Skin epidermis (tissue), 12 donors: ENCODE results near the gene GAST.
"Not testable (repeated sequence)": the region's sequence is repeated elsewhere in the genome, so short reads cannot be mapped to it uniquely, and the experiment has no call there.

Experiments used
- H3K27ac ChIP-seq, 21 experiments: fragments of 200-600 bp; sonication (generic) in 11 of 21; one replicate each; pipeline ENCODE4 v1.5.0; 2020; ENCODE audit warnings: mild to moderate bottlenecking in 3 of 21, inconsistent platforms in 2 of 21, moderate library complexity in 2 of 21
- H3K4me3 ChIP-seq, 7 experiments: fragments of 200-600 bp; sonication (generic) in 2 of 7; one replicate each; pipeline ENCODE4 v1.5.0; 2020; ENCODE audit warnings: inconsistent platforms in 2 of 7, mild to moderate bottlenecking in 2 of 7, moderate library complexity in 1 of 7

GAST gene, protein sequence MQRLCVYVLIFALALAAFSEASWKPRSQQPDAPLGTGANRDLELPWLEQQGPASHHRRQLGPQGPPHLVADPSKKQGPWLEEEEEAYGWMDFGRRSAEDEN

DNA sequence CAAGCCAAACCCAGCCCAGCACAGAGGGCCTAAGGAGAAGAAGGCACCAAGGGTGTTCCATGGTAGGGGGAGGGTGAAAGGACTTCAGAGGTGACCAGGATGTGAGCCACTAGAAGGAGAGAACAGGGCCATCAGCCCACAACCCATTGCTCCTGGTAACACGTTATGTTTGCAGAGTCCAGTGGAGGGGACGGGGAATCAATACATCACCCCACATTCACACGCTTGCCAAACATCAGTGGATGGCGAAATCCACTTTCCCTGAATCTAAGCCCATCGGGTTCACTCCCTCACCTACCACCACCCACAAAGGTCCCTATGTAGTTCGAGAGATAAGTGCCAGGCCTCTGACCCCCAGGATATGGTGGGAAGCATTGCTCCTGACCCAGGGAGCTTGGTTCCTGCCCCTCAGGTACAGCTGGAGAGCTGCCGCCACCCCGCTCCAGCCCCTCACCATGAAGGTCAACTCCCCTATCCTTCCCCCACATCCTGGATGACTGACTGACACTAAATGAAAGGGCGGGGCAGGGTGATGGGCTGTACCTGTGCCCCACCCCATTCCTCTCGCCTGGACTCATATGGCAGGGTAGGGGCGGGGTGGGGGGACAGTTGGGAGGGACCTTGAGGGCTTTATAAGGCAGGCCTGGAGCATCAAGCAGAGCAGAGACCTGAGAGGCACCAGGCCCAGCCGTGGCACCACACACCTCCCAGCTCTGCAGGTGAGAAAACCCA lies at the start of gene GAST:
GAST (plus strand) TSS at position 663 of the 732 bp plus-strand sequence. CDS start 3,106 bp downstream, outside the sequence.
- no peak within 1 kb of the TSS for H3K27ac ChIP-seq
- no peak within 1 kb of the TSS for H3K4me3 ChIP-seq

DNA sequence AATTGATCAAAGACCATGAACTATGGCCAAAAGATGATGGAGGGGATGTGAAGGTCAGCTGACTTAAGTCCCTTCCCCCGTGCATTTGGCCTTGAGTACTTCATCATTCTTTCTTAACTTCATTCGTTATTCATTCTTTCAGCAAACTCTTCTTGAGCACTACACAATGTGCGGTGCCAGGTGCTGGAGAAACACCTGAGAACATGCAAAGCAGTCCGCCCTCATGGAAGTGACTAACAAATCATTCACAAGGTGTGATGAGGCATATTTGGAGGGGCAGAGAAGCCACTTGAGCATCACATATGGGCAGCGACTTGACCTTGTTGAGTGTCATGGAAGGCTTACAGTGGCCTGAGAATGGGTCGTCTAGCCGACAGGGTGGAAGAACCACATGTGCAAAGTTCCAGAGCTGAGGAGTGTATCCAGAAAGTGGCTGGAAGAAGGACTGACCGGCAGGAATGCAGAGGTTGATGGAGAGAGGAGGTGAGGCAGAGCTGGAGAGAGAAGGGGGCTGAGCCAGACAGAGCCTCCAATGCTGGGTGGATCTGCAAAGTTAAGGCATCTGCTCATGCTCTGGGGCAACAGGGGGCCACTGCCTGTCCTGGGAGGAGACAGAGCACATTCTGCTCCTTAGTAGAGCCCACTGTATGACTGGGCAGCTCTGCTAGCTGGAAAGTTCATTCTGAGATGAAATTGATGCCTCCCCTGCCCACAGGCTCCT lies 48.5 kb upstream of the GAST start:
- H3K27ac ChIP-seq = peak overlapping the region in 19 of 21 experiments; percentile 41 to 98 (median 85)
- peak overlapping the region in 2 of 7 experiments; percentile 4 to 51 for H3K4me3 ChIP-seq

- H3K27ac ChIP-seq = peak overlapping the region in 19 of 21 experiments; percentile 41 to 98 (median 80)
These were observed 48.0 kb upstream of the GAST start for GRCh38 chr17:41664172-41664457.

DNA sequence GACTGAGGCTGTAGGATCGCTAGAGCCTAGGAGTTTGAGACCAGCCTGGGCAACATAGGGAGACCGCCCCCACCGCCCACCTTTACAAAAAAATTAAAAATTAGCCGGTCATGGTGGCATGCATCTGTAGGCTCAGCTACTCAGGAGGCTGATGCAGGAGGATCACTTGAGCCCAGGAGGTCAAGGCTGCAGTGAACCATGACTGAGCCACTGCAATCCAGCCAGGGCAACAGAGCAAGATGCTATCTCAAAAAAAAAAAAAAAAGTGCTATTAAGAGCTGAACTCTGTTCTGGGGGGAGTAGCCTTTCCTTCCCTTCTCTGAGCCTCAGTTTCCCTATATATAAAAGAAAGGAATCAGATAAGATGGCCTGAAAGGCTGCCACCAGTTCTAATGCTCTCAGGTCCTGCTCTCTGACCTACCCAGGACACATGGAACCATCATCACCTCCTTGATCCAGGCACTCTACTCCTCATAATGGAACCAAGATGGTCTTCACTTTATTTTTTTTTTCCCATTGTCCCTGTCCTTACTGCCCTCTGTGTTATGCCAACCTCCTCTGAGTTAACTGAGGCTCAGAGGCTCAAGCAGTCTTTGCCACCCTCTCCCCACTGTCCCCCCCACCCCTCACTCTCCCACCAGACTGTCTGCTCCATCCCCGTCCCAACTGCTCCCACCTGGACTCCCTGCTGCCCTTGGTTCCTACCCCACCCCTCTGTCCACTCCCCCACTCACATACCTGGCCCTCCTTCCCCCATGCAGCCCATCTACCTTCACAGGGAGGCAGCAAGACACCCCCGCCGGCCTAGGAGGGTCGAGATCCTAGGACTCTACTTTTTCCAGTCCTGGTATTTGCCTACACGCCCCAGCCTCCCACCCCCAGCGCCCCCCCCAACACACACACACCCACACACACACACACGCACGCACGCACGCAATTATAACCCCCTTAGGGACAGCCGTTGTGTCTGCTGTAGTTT lies 47.3 kb upstream of the GAST start:
- H3K27ac ChIP-seq = peak overlapping the region; percentile 39 to 98 (median 85)

More at GRCh38 chr17:41664172-41664457, 48.0 kb upstream of the GAST start:
- H3K4me3 ChIP-seq = peak overlapping the region in 1 of 7 experiments; percentile 51

DNA sequence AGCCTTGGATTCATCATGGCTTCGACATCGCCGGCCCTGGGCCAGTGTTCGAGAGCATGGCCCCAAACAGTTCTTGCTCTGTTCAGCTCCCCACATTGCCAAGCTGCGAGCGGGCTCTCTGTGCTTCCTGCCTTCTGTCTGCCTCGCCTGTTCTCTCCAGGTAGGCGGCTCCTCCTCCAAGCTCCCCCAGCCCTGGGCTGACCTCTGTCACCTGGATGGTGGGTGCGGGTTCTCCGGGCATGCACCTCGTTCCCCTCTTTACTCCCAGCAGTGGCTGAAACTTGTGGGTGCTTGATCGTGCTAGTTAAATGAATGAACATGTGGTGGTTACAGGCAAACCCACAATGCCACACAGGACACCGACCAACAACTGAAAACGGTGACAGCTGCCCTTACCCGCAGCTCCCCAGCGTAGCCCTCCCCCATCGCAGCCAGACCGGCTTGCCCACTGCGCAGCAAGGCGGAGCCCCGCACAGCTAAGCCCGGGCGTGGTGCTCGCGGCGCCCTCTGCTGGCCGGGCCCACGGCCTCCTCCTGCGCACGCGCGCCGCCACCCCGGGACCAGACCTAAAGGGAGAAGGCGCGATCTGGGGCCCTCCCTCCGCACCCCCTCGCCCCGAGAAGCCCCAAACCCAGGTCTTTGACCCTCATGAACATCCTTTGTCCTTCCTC lies 46.4 kb upstream of the GAST start:
- Histone ChIP-seq H3K27ac (peak overlapping the region; percentile 39 to 98 (median 85)), H3K4me3 (peak overlapping the region; percentile 19 to 51 (median 34))

More for the DNA sequence above, 47.3 kb upstream of the GAST start:
- peak overlapping the region in 6 of 7 experiments; percentile 29 to 51 (median 34) for H3K4me3 ChIP-seq

DNA sequence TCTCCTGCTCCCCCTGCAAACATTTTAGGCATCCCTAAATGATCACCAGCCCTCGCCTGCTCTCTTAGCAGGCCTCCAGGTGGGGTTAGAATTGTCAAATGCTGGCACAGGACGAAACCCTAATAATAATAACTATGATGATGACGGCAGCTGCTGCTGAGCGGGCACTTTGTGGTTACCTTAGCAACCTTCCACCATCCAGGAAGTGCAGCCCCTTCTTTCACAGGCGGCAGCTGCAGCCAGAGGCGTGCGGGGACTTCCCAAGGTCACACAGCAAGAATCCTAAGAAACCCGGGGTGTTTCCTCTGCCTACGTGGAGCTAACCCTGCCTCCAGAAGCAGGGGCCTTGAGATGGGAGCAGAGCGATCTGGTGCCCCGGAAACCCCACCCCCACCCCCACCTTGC lies 45.9 kb upstream of the GAST start:
- peak overlapping the region; percentile 24 to 51 (median 34) for H3K4me3 ChIP-seq
- H3K27ac ChIP-seq = peak overlapping the region; percentile 40 to 98 (median 85)

GRCh38 chr17:41666708-41667279 lies 45.3 kb upstream of the GAST start:
- peak overlapping the region; percentile 24 to 51 (median 34) for H3K4me3 ChIP-seq
- H3K27ac ChIP-seq = peak overlapping the region; percentile 40 to 98 (median 85)

DNA sequence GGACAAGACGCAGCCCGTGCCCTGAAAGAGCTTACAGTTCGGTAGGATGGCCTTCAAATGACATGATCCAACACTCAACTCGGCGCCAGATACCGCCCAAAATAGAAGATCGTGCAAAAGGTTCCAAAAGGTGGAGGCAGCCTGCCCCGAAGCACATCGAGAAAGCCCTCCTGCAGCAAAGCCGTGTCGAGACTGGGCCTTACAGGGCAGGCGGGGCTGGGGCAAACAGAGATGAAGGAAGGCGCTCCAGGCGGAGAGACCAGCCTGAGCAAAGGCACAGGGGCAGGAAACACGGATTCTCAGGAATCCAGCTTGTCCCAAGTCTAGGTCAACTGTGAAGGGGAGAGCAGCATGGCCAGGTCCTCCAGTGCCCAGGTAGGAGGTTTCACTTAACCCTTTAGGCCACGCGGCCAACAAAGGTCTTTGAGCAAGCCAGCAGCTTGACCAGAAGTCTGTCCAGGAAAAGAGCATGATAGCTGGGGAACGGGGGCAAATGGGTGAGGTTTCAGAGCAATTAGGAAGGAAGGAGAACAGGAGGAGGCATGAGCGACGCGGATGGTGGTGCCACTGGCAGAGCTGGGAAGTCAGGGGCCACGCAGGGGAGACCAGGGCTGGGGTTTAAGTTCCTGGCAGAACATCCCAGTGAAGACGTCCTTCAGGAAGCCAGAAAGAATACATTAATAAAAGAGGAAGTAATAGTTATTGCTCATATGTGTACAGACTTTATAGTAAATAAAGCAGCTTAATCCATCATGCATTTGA lies 44.7 kb upstream of the GAST start:
- H3K4me3 ChIP-seq = peak overlapping the region in 1 of 7 experiments; percentile 51
- peak overlapping the region in 15 of 21 experiments; percentile 20 to 97 (median 86) for H3K27ac ChIP-seq

DNA sequence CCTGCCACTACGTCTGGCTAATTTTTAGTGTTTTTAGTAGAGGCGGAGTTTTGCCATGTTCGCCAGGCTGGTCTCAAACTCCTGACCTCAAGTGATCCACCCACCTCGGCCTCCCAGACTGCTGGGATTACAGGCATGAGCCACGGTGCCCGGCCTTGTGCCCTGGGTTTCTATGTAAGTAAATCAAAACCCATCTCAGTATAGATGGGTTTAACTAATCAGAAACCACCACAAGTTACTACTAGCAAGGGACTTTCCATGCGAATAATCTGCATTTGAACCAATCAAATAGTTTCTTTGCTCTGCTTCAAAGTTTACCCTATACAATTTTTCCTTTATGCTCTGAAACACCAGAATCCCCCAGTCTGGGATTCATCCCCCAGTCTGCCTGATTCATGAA lies 40.0 kb upstream of the GAST start:
- no peak overlapping the region for H3K4me3 ChIP-seq
- H3K27ac ChIP-seq = no peak overlapping the region

- peak overlapping the region in 2 of 21 experiments; percentile 25 to 55 for H3K27ac ChIP-seq
- H3K4me3 ChIP-seq = not testable (repeated sequence)
These were observed 36.7 kb upstream of the GAST start for GRCh38 chr17:41675157-41676057.

DNA sequence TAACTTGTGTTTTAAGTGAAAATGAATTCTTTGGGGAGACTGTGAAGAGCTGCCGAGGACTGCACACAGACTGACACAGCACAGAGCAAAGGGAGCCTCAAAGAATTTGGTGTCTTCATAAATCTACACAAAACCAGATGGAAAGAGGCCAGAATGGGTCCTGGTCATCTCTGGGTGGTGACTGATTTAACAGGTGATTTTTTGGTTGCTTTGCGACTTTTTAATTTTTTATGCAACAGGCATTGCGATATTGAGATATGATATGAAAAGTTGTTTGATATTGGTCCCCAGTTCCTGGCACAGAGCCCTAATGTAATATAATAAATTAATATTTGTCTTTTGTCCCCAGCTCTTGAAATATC lies 36.1 kb upstream of the GAST start:
- Histone ChIP-seq H3K27ac (peak overlapping the region in 2 of 21 experiments; percentile 25 to 55), H3K4me3 (no peak overlapping the region)

- H3K4me3 ChIP-seq = peak overlapping the region; percentile 2 to 29 (median 16)
- peak overlapping the region in 20 of 21 experiments; percentile 60 to 95 (median 84) for H3K27ac ChIP-seq
These were observed 33.7 kb upstream of the GAST start for GRCh38 chr17:41678411-41678906.

GRCh38 chr17:41678907-41679739 lies 33.0 kb upstream of the GAST start:
- Histone ChIP-seq H3K27ac (peak overlapping the region in 20 of 21 experiments; percentile 60 to 95 (median 84)), H3K4me3 (peak overlapping the region; percentile 2 to 29 (median 16))

DNA sequence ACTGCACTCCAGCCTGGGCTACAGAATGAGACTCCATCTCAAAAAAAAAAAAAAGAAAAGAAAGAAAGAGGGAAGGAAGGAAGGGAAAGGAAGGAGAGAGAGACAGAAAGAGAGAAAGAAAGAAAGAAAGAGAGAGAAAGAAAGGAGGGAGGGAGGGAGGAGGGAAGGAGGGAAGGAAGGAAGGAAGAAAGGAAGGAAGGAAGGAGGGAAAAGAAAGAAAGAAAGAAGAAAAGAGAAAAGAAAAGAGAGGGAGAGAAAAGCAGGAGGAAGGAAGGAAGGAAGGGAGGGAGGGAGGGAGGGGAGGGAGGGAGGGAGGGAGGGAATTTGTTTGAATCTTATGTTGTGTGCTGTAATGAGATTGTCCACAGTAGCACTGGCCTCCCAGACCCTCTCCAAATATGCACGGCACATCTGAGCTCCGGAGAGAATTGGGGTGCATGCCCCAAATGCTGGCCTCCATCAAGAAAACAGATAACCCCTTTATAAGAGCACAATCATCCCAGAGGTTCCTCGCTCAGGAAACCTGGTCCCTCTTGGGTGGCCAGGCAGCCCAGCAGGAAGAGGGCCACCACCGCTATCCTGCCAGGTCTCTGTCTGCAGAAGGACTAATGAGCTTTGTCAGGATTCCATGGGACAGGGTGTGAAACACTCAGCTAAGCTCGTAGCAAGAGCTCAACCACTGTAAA lies 32.2 kb upstream of the GAST start:
- H3K4me3 ChIP-seq = no peak overlapping the region
- peak overlapping the region in 15 of 21 experiments; percentile 29 to 95 (median 85) for H3K27ac ChIP-seq

GRCh38 chr17:41680426-41681040 lies 31.6 kb upstream of the GAST start:
- H3K4me3 ChIP-seq = no peak overlapping the region
- H3K27ac ChIP-seq = no peak overlapping the region
